Fibroblast of lung (primary cell): ENCODE results near the gene MYZAP.

Experiments used
- EZH2 ChIP-seq: IDR thresholded peaks from 2 replicates; pipeline ENCODE4 v1.5.1; 2012; ENCODE audit warnings: low read length, control low read depth, mild to moderate bottlenecking; ENCODE audit errors: missing control alignments
- TF ChIP-seq, protein P1 (sequence below), 2 donors: IDR thresholded peaks in 1 of 2; conservative IDR thresholded peaks in 1 of 2; 1 replicate in 1 of 2; 2 replicates in 1 of 2; pipeline ENCODE4 v1.5.1; 2011 to 2012; ENCODE audit warnings: low read length in 2 of 2, control low read depth in 1 of 2, inconsistent platforms in 1 of 2, low read depth in 1 of 2, mild to moderate bottlenecking in 1 of 2

DNA sequence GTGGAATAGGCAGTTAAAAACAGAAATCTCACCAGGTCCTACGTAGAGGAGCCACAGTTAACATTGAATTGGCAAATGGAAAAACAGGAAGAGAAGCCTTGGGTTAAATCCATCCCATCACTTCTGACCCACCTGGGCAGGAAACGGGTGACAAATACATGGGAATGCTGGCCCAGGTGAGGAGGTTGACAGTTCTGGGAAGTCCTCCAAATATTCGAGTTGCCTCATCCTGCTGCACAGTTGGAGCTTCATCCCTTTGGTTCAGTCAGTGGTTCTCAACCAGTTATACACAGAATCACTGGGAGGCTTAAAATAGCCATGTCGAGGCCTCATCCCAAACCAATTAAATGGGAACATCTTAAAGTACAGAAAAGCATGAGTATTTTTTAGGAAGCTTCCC, 5.3 kb downstream of the MYZAP start:
- TF ChIP-seq, protein P1, sequence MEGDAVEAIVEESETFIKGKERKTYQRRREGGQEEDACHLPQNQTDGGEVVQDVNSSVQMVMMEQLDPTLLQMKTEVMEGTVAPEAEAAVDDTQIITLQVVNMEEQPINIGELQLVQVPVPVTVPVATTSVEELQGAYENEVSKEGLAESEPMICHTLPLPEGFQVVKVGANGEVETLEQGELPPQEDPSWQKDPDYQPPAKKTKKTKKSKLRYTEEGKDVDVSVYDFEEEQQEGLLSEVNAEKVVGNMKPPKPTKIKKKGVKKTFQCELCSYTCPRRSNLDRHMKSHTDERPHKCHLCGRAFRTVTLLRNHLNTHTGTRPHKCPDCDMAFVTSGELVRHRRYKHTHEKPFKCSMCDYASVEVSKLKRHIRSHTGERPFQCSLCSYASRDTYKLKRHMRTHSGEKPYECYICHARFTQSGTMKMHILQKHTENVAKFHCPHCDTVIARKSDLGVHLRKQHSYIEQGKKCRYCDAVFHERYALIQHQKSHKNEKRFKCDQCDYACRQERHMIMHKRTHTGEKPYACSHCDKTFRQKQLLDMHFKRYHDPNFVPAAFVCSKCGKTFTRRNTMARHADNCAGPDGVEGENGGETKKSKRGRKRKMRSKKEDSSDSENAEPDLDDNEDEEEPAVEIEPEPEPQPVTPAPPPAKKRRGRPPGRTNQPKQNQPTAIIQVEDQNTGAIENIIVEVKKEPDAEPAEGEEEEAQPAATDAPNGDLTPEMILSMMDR (conservative IDR thresholded peaks at IDR 0.05 in 1 of 2, IDR thresholded peaks at IDR 0.05 in 1 of 2; ENCODE audit: low read depth in 1 of 2, low read length in 2 of 2) = no peak
- TF ChIP-seq EZH2 = no peak
